Vagina (tissue), 2 donors: ENCODE measurements around the gene NADK2. TPM values are rescaled to one million over a fixed set of nuclear protein-coding genes. Genes with fewer than 3 reads are reported as not detected.
"Not testable (repeated sequence)": the region's sequence is repeated elsewhere in the genome, so short reads cannot be mapped to it uniquely, and the experiment has no call there.

Source experiments
- DNase-seq, 2 donors: peaks; one replicate each; pipeline ENCODE4 v3.0.0-alpha.2; 2017; ENCODE audit errors: extremely low spot score in 2 of 2
- H3K27ac ChIP-seq: fragments of 200-600 bp; sonication (generic); one replicate; pipeline ENCODE4 v1.5.1; 2019
- H3K27me3 ChIP-seq: fragments of 200-600 bp; sonication (generic); one replicate; pipeline ENCODE4 v1.5.1; 2019
- H3K36me3 ChIP-seq, 2 donors: fragments of 200-600 bp; sonication (generic); one replicate each; pipeline ENCODE4 v1.5.1; 2017 to 2019
- H3K4me1 ChIP-seq: fragments of 200-600 bp; sonication (generic); one replicate; pipeline ENCODE4 v1.5.1; 2019
- H3K4me3 ChIP-seq, 2 donors: fragments of 200-600 bp; sonication (generic); 1 replicate in 1 of 2; 2 replicates in 1 of 2; pipeline ENCODE4 v1.5.1; 2016 to 2019
- H3K9me3 ChIP-seq: fragments of 200-600 bp; sonication (generic); one replicate; pipeline ENCODE4 v1.5.1; 2019
- POLR2A ChIP-seq, 2 donors: fragments of 450-650 bp; IDR thresholded peaks; one replicate each; pipeline ENCODE4 v1.6.1; 2017; ENCODE audit warnings: antibody characterized with exemption in 2 of 2, mild to moderate bottlenecking in 2 of 2, moderate library complexity in 2 of 2
- POLR2AphosphoS5 ChIP-seq, 2 donors: sonication (generic); formaldehyde crosslinking; IDR thresholded peaks; one replicate each; pipeline ENCODE4 v1.9.0; 2017; ENCODE audit warnings: antibody characterized with exemption in 2 of 2, mild to moderate bottlenecking in 2 of 2, low read depth in 1 of 2; ENCODE audit not compliant: insufficient read depth in 1 of 2
- intact Hi-C: fragments of 100-400 bp; cut with DNase I; formaldehyde crosslinking; loops from one replicate; pipeline ENCODE4 v1.15.1; 2023
- total RNA-seq: library from RNA; depleted of rRNA; stranded (reverse); fragments of >200 nt; gene quantifications from one replicate; pipeline ENCODE4 v1.2.3, GENCODE V29; 2016
- TF ChIP-seq, protein P1 (sequence below), 3 experiments: fragments of 450-650 bp in 2 of 3; fragments of 200-600 bp in 1 of 3; sonication (generic) in 1 of 3; IDR thresholded peaks; one replicate each; pipeline ENCODE4 v1.5.1; 2017 to 2019; ENCODE audit warnings: antibody characterized with exemption in 3 of 3, mild to moderate bottlenecking in 2 of 3, moderate library complexity in 2 of 3

The NADK2 gene
- total RNA-seq, 1 donor from 2014 or later: 9.6 TPM

DNA sequence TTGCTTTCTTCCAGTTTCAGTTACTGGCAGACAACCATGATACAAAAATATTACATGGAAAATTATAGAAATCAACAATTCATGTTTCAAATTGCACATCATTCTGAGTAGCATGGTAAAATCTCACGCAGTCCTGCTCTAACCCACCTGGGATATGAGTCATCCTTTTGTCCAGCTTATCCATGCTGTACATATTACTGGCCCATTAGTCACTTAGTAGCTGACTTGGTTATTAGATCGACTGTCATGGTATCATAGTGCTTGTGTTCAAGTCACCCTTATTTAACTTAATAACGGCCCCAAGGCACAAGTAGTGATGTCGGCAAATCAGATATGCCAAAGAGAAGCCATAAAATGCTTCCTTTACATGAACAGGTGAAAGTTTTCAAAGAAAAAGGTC is 41.2 kb downstream of the NADK2 start:
- DNase-seq: no peak
- intact Hi-C loops: no loop called here
- Histone ChIP-seq H3K4me1 (no peaks in the 10 kb centered on the region), H3K9me3 (no peaks in the 10 kb centered on the region), H3K27me3 (no peaks in the 10 kb centered on the region), H3K4me3 (no peak overlapping the region), H3K27ac (no peak overlapping the region), H3K36me3 (peaks cover 0 to 47% of the 10 kb centered on the region in 2 donors)
- TF ChIP-seq POLR2AphosphoS5 (IDR thresholded peaks at IDR 0.05; ENCODE audit: insufficient read depth in 1 of 2, low read depth in 1 of 2): no peak
- TF ChIP-seq POLR2A (IDR thresholded peaks at IDR 0.05): no peak
- TF ChIP-seq, protein P1, sequence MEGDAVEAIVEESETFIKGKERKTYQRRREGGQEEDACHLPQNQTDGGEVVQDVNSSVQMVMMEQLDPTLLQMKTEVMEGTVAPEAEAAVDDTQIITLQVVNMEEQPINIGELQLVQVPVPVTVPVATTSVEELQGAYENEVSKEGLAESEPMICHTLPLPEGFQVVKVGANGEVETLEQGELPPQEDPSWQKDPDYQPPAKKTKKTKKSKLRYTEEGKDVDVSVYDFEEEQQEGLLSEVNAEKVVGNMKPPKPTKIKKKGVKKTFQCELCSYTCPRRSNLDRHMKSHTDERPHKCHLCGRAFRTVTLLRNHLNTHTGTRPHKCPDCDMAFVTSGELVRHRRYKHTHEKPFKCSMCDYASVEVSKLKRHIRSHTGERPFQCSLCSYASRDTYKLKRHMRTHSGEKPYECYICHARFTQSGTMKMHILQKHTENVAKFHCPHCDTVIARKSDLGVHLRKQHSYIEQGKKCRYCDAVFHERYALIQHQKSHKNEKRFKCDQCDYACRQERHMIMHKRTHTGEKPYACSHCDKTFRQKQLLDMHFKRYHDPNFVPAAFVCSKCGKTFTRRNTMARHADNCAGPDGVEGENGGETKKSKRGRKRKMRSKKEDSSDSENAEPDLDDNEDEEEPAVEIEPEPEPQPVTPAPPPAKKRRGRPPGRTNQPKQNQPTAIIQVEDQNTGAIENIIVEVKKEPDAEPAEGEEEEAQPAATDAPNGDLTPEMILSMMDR (IDR thresholded peaks at IDR 0.05): no peak

DNA sequence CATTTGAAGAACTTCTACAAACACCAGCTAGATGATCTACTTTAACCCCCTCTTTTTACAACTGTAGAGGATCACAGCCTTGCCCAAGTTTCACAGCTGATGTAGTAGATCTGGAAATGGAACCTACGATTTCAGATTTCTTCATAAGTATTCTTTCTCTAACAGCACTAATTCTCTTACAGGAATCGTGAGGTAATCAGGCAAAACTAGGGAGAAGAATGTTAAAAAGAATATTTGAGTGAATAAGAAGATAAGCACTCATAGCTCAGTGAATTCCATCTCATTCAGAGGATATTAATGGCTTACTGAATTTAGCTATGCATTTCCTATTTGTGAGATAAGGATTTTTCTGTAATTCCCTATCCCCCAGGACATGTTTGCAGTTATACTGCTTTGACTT is 42.1 kb downstream of the NADK2 start:
- H3K36me3 ChIP-seq: peaks cover 0 to 47% of the 10 kb centered on the region in 2 donors
- H3K4me1 ChIP-seq: no peaks in the 10 kb centered on the region
- no peaks in the 10 kb centered on the region for H3K27me3 ChIP-seq
- no peak for TF ChIP-seq POLR2A (IDR thresholded peaks at IDR 0.05)
- TF ChIP-seq POLR2AphosphoS5 (IDR thresholded peaks at IDR 0.05; ENCODE audit: insufficient read depth in 1 of 2, low read depth in 1 of 2): no peak
- TF ChIP-seq, protein P1 (IDR thresholded peaks at IDR 0.05): no peak
- intact Hi-C loops: no loop called here
- H3K27ac ChIP-seq: no peak overlapping the region
- no peaks in the 10 kb centered on the region for H3K9me3 ChIP-seq
- no peak overlapping the region for H3K4me3 ChIP-seq
- DNase-seq: no peak

GRCh38 chr5:36198783-36199182 is 42.9 kb downstream of the NADK2 start:
- not testable (repeated sequence) for H3K9me3 ChIP-seq

GRCh38 chr5:36198281-36198680 is 43.4 kb downstream of the NADK2 start:
- no peak for DNase-seq
- H3K27me3 ChIP-seq: no peaks in the 10 kb centered on the region
- intact Hi-C loops: no loop called here
- peaks cover 0 to 36% of the 10 kb centered on the region in 2 donors for H3K36me3 ChIP-seq
- H3K4me3 ChIP-seq: no peak overlapping the region
- no peak overlapping the region for H3K27ac ChIP-seq
- H3K9me3 ChIP-seq: no peaks in the 10 kb centered on the region
- H3K4me1 ChIP-seq: no peaks in the 10 kb centered on the region
- TF ChIP-seq, protein P1 (IDR thresholded peaks at IDR 0.05): no peak
- TF ChIP-seq POLR2AphosphoS5 (IDR thresholded peaks at IDR 0.05; ENCODE audit: insufficient read depth in 1 of 2, low read depth in 1 of 2): no peak
- no peak for TF ChIP-seq POLR2A (IDR thresholded peaks at IDR 0.05)

More at GRCh38 chr5:36198783-36199182, 42.9 kb downstream of the NADK2 start:
- peaks cover 0 to 41% of the 10 kb centered on the region in 2 donors for H3K36me3 ChIP-seq
- intact Hi-C loops, DNase-seq, H3K4me1 ChIP-seq, H3K27ac ChIP-seq, H3K4me3 ChIP-seq, H3K27me3 ChIP-seq: not testable (repeated sequence)

DNA sequence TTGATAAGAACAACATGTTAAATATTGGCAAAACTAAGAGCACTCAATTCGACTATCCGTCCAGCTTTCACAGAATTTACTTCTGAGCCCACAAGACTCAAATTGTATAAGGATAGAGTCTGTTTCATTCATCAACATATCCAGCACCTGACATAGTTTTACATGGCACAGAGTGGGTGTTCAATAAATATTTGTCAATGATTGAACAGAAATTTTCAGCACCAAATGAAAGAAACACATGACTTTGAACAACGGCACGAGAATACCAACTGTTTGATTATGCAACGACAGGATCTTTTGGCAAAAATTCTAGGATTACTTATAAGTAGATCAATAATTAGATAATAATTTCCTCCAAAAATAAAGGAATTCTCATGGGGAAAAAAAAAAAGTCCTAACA is 48.0 kb downstream of the NADK2 start:
- Histone ChIP-seq H3K27me3 (no peaks in the 10 kb centered on the region), H3K4me1 (no peaks in the 10 kb centered on the region), H3K27ac (no peak overlapping the region), H3K4me3 (no peak overlapping the region), H3K9me3 (no peaks in the 10 kb centered on the region), H3K36me3 (peaks cover 0 to 17% of the 10 kb centered on the region in 2 donors)
- no peak for TF ChIP-seq POLR2A (IDR thresholded peaks at IDR 0.05)
- TF ChIP-seq, protein P1 (IDR thresholded peaks at IDR 0.05): no peak
- TF ChIP-seq POLR2AphosphoS5 (IDR thresholded peaks at IDR 0.05; ENCODE audit: insufficient read depth in 1 of 2, low read depth in 1 of 2): no peak
- DNase-seq: no peak
- intact Hi-C loops: no loop called here

DNA sequence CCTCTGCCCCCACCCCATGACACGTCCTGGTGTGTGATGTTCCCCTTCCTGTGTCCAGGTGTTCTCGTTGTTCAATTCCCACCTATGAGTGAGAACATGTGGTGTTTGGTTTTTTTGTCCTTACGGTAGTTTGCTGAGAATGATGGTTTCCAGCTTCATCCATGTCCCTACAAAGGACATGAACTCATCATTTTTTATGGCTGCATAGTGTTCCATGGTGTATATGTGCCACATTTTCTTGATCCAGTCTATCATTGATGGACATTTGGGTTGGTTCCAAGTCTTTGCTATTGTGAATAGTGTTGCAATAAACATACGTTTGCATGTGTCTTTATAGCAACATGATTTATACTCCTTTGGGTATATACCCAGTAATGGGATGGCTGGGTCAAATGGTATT is 57.3 kb downstream of the NADK2 start:
- H3K27ac ChIP-seq, intact Hi-C loops, H3K27me3 ChIP-seq, H3K36me3 ChIP-seq, H3K4me3 ChIP-seq, DNase-seq, H3K9me3 ChIP-seq, H3K4me1 ChIP-seq: not testable (repeated sequence)
